Breast epithelium (tissue), 3 donors: ENCODE results near the gene PLEKHM3.

Experiments used
- CTCF ChIP-seq, 3 donors: fragments of 450-650 bp; IDR thresholded peaks; one replicate each; pipeline ENCODE4 v1.5.1; 2016 to 2017; ENCODE audit warnings: antibody characterized with exemption in 3 of 3, mild to moderate bottlenecking in 3 of 3, moderate library complexity in 3 of 3
- POLR2A ChIP-seq: fragments of 450-650 bp; IDR thresholded peaks from one replicate; pipeline ENCODE4 v1.6.1; 2016; ENCODE audit warnings: antibody characterized with exemption, mild to moderate bottlenecking, moderate library complexity
- POLR2AphosphoS5 ChIP-seq, 3 donors: sonication (generic); formaldehyde crosslinking; IDR thresholded peaks; one replicate each; pipeline ENCODE4 v1.6.1; 2017; ENCODE audit warnings: antibody characterized with exemption in 3 of 3

DNA sequence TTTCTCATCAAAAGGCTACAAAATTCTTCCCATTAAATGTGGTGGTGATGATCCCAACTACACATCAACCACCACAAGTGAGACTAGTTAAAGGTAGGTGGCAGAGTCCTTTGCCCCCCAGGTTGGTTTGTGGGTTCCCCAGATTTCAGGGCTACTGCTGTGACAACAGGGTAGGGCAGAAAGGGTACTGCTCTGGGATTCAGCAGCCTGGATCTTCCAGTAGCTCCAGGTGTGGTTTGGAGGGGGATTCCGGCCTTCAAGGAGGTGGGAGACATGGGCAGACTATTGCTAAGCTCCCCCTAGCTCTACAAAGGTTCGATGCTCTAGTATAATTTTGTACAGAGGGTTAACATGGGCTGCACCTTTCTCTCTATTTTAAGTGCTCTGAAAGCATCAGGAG, 180.7 kb downstream of the PLEKHM3 start:
- no peak for TF ChIP-seq CTCF (IDR thresholded peaks at IDR 0.05)
- no peak for TF ChIP-seq POLR2AphosphoS5 (IDR thresholded peaks at IDR 0.05)
- TF ChIP-seq POLR2A, result no peak
